K562 (cell line): Measurements from ENCODE around the gene EMC8. TPM values are rescaled to one million over a fixed set of nuclear protein-coding genes. Genes with fewer than 3 reads are reported as not detected.

Experiments used
- ARID3A ChIP-seq: IDR thresholded peaks from 2 replicates; pipeline ENCODE4 v1.6.1; 2012; ENCODE audit warnings: low read depth, low read length, improper control_type of control experiment, borderline replicate concordance
- MEIS2 ChIP-seq: fragments of 450-650 bp; IDR thresholded peaks from 2 replicates; pipeline ENCODE4 v1.6.1; 2014; ENCODE audit warnings: mild to moderate bottlenecking; ENCODE audit not compliant: partially characterized antibody
- POLR2B ChIP-seq: fragments of 450-650 bp; IDR thresholded peaks from 2 replicates; pipeline ENCODE4 v1.6.1; 2018; ENCODE audit warnings: low read depth; ENCODE audit not compliant: partially characterized antibody
- SREBF1 ChIP-seq: fragments of 150-350 bp; IDR thresholded peaks from 2 replicates; pipeline ENCODE4 v1.6.1; 2014; ENCODE audit warnings: antibody characterized with exemption, low read depth, low read length, borderline replicate concordance
- ZBTB40 ChIP-seq, 2 experiments: fragments of 450-650 bp in 1 of 2; sonication (generic) in 1 of 2; formaldehyde crosslinking in 1 of 2; IDR thresholded peaks; 2 replicates each; pipeline versions ENCODE4 v1.7.1 to v1.9.0; 2016 to 2022; ENCODE audit warnings: inconsistent platforms in 1 of 2, mild to moderate bottlenecking in 1 of 2, missing genetic modification reagents in 1 of 2
- ZZZ3 ChIP-seq: fragments of 450-650 bp; IDR thresholded peaks from 2 replicates; pipeline ENCODE4 v1.6.1; 2016; ENCODE audit warnings: antibody characterized with exemption, mild to moderate bottlenecking, moderate library complexity
- polyA plus RNA-seq, 8 experiments: library from polyadenylated mRNA; depleted of rRNA in 4 of 8; stranded (reverse) in 5 of 8; unstranded in 3 of 8; fragments of >200 nt; fragmentation: Nextera tagmentation in 2 of 8; fragmentation: Illumina TruSeq in 1 of 8; extraction: Ambion mirVana in 2 of 8; extraction: Trizol in 1 of 8; gene quantifications; 2 replicates each; pipeline versions ENCODE4 v1.2.1 to v1.2.3, GENCODE V29; 2011 to 2014; ENCODE audit warnings: inconsistent platforms in 1 of 8, missing spikeins in 1 of 8
- total RNA-seq, 7 experiments: library from RNA; depleted of rRNA in 6 of 7; stranded (reverse); fragments of >200 nt in 6 of 7; fragmentation: Illumina TruSeq in 2 of 7; extraction: Trizol in 2 of 7; gene quantifications; 2 replicates each; pipeline versions ENCODE4 v1.2.1 to v1.2.3, GENCODE V29; 2011 to 2021; ENCODE audit warnings: low replicate concordance in 1 of 7
- TF ChIP-seq, protein P1 (sequence below): IDR thresholded peaks from 3 replicates; pipeline ENCODE4 v1.6.1; 2011; ENCODE audit warnings: borderline replicate concordance, mild to moderate bottlenecking; ENCODE audit not compliant: insufficient read length, insufficient read depth
- TF ChIP-seq, protein P2 (sequence below): sonication (generic); formaldehyde crosslinking; IDR thresholded peaks from 2 replicates; pipeline ENCODE4 v1.8.0; 2023; ENCODE audit warnings: mild to moderate bottlenecking, missing genetic modification reagents

The EMC8 gene
- total and polyA plus RNA-seq, 9 of the 15 experiments (the other 6 are each of a cell fraction or from before 2014, with no cell fraction given), result 11.4 to 81.8 (median 48.6) TPM

GRCh38 chr16:85821390-85822135 is 22.2 kb upstream of the EMC8 start (continued):
- TF ChIP-seq ZBTB40 (IDR thresholded peaks at IDR 0.05), result no peak
- TF ChIP-seq ZBTB40 (CRISPR knock-in tag; IDR thresholded peaks at IDR 0.05), result no peak
- TF ChIP-seq, protein P1, sequence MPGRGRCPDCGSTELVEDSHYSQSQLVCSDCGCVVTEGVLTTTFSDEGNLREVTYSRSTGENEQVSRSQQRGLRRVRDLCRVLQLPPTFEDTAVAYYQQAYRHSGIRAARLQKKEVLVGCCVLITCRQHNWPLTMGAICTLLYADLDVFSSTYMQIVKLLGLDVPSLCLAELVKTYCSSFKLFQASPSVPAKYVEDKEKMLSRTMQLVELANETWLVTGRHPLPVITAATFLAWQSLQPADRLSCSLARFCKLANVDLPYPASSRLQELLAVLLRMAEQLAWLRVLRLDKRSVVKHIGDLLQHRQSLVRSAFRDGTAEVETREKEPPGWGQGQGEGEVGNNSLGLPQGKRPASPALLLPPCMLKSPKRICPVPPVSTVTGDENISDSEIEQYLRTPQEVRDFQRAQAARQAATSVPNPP, result no peak
- TF ChIP-seq ZZZ3, result no peak
- no peak for TF ChIP-seq SREBF1
- no peak for TF ChIP-seq ARID3A
- peak; percentile 48 for TF ChIP-seq MEIS2
- no peak for TF ChIP-seq POLR2B
- TF ChIP-seq, protein P2, sequence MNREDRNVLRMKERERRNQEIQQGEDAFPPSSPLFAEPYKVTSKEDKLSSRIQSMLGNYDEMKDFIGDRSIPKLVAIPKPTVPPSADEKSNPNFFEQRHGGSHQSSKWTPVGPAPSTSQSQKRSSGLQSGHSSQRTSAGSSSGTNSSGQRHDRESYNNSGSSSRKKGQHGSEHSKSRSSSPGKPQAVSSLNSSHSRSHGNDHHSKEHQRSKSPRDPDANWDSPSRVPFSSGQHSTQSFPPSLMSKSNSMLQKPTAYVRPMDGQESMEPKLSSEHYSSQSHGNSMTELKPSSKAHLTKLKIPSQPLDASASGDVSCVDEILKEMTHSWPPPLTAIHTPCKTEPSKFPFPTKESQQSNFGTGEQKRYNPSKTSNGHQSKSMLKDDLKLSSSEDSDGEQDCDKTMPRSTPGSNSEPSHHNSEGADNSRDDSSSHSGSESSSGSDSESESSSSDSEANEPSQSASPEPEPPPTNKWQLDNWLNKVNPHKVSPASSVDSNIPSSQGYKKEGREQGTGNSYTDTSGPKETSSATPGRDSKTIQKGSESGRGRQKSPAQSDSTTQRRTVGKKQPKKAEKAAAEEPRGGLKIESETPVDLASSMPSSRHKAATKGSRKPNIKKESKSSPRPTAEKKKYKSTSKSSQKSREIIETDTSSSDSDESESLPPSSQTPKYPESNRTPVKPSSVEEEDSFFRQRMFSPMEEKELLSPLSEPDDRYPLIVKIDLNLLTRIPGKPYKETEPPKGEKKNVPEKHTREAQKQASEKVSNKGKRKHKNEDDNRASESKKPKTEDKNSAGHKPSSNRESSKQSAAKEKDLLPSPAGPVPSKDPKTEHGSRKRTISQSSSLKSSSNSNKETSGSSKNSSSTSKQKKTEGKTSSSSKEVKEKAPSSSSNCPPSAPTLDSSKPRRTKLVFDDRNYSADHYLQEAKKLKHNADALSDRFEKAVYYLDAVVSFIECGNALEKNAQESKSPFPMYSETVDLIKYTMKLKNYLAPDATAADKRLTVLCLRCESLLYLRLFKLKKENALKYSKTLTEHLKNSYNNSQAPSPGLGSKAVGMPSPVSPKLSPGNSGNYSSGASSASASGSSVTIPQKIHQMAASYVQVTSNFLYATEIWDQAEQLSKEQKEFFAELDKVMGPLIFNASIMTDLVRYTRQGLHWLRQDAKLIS (CRISPR knock-in tag), result no peak
